Activated naive CD8-positive, alpha-beta T cell treated with anti-CD3 and anti-CD28 coated beads, Interleukin-2, amount 10 ng/mL, durations not matched to agents 7 days and 5 days (primary cell): ENCODE data around the gene PHC1. TPM values are rescaled to one million over a fixed set of nuclear protein-coding genes. Genes with fewer than 3 reads are reported as not detected.

Experiments used
- ATAC-seq: fragments of 150-1000 bp; cut with Tn5 transposase; one replicate; pipeline ENCODE4 v1.10.0; 2021; ENCODE audit warnings: low read depth, moderate library complexity
- POLR2A ChIA-PET: fragments of 350-600 bp; sonication (Branson Sonifier 250); formaldehyde crosslinking; loops from one replicate; lab custom pipeline; 2021; ENCODE audit warnings: antibody characterized with exemption; lab: Charles Lee
- DNase-seq: peaks from one replicate; pipeline ENCODE4 v3.0.0; 2021
- H3K27ac Mint-ChIP-seq: one replicate; pipeline ENCODE4 v1.8.0; 2022; ENCODE audit warnings: mild to moderate bottlenecking, mixed read lengths
- H3K27me3 Mint-ChIP-seq: one replicate; pipeline ENCODE4 v1.8.0; 2022; ENCODE audit warnings: mild to moderate bottlenecking, moderate library complexity, mixed read lengths
- H3K36me3 Mint-ChIP-seq: one replicate; pipeline ENCODE4 v1.8.0; 2021; ENCODE audit warnings: mild to moderate bottlenecking, mixed read lengths
- H3K4me1 Mint-ChIP-seq: one replicate; pipeline ENCODE4 v1.8.0; 2021; ENCODE audit warnings: mixed read lengths
- H3K4me3 Mint-ChIP-seq: one replicate; pipeline ENCODE4 v1.8.0; 2022; ENCODE audit warnings: mild to moderate bottlenecking, moderate library complexity, mixed read lengths
- H3K9me3 Mint-ChIP-seq: one replicate; pipeline ENCODE4 v1.8.0; 2021; ENCODE audit warnings: mixed read lengths
- total RNA-seq, 2 experiments: library from RNA; stranded (reverse); gene quantifications; one replicate each; pipeline ENCODE4 v1.2.3, GENCODE V29; 2021

The PHC1 gene
- total RNA-seq, 2 experiments from 2014 or later = 20.6 to 23.9 TPM

GRCh38 chr12:8968761-8969160 is 54.5 kb downstream of the PHC1 start:
- Mint-ChIP-seq H3K9me3 (peaks cover 11% of the 10 kb centered on the region), H3K4me1 (no peaks in the 10 kb centered on the region), H3K4me3 (no peak overlapping the region), H3K27me3 (no peaks in the 10 kb centered on the region), H3K27ac (no peak overlapping the region), H3K36me3 (peaks cover 20% of the 10 kb centered on the region)
- POLR2A ChIA-PET = no interaction called here
- ATAC-seq = no peak
- no peak for DNase-seq

GRCh38 chr12:8969861-8970411 is 55.6 kb downstream of the PHC1 start:
- Mint-ChIP-seq H3K4me3 (no peak overlapping the region), H3K9me3 (peaks cover 10% of the 10 kb centered on the region), H3K4me1 (no peaks in the 10 kb centered on the region), H3K27ac (no peak overlapping the region), H3K36me3 (peaks cover 15% of the 10 kb centered on the region), H3K27me3 (no peaks in the 10 kb centered on the region)
- POLR2A ChIA-PET = no interaction called here
- no peak for ATAC-seq
- DNase-seq = no peak

GRCh38 chr12:8970432-8970831 is 56.1 kb downstream of the PHC1 start:
- DNase-seq (no peak), ATAC-seq (no peak)
- Mint-ChIP-seq H3K27ac (no peak overlapping the region), H3K36me3 (peaks cover 15% of the 10 kb centered on the region), H3K27me3 (no peaks in the 10 kb centered on the region), H3K9me3 (peaks cover 10% of the 10 kb centered on the region), H3K4me3 (no peak overlapping the region), H3K4me1 (no peaks in the 10 kb centered on the region)
- POLR2A ChIA-PET = no interaction called here

- Mint-ChIP-seq H3K4me3 (no peak overlapping the region), H3K9me3 (peaks cover 14% of the 10 kb centered on the region), H3K27ac (no peak overlapping the region), H3K27me3 (no peaks in the 10 kb centered on the region), H3K4me1 (no peaks in the 10 kb centered on the region), H3K36me3 (peaks cover 17% of the 10 kb centered on the region)
- ATAC-seq (no peak), DNase-seq (no peak)
- POLR2A ChIA-PET = no interaction called here
Observed at GRCh38 chr12:8980137-8980536, 65.8 kb downstream of the PHC1 start.

- Mint-ChIP-seq H3K9me3 (peaks cover 6% of the 10 kb centered on the region), H3K27me3 (no peaks in the 10 kb centered on the region), H3K4me3 (no peak overlapping the region), H3K27ac (no peak overlapping the region), H3K36me3 (peaks cover 6% of the 10 kb centered on the region), H3K4me1 (peaks cover 23% of the 10 kb centered on the region)
- ATAC-seq (no peak), DNase-seq (no peak)
- POLR2A ChIA-PET = no interaction called here
Observed at GRCh38 chr12:8985213-8985754, 71.0 kb downstream of the PHC1 start.

GRCh38 chr12:8987163-8987562 is 72.9 kb downstream of the PHC1 start:
- ATAC-seq = no peak
- H3K9me3 Mint-ChIP-seq = peaks cover 3% of the 10 kb centered on the region
- H3K27me3 Mint-ChIP-seq = no peaks in the 10 kb centered on the region

GRCh38 chr12:8987685-8988084 is 73.4 kb downstream of the PHC1 start:
- Mint-ChIP-seq H3K9me3 (peaks cover 3% of the 10 kb centered on the region), H3K4me3 (peak overlapping the region; percentile 60), H3K27ac (peak overlapping the region; percentile 7), H3K4me1 (peaks cover 30% of the 10 kb centered on the region), H3K36me3 (peaks cover 1% of the 10 kb centered on the region), H3K27me3 (no peaks in the 10 kb centered on the region)
- no peak for DNase-seq
- POLR2A ChIA-PET = no interaction called here
- no peak for ATAC-seq

More at GRCh38 chr12:8987163-8987562, 72.9 kb downstream of the PHC1 start:
- no peak for DNase-seq
- H3K4me3 Mint-ChIP-seq = no peak overlapping the region
- POLR2A ChIA-PET = no interaction called here
- peaks cover 1% of the 10 kb centered on the region for H3K36me3 Mint-ChIP-seq
- H3K4me1 Mint-ChIP-seq = peaks cover 28% of the 10 kb centered on the region
- H3K27ac Mint-ChIP-seq = no peak overlapping the region

- ATAC-seq = no peak
- H3K9me3 Mint-ChIP-seq = peaks cover 3% of the 10 kb centered on the region
- H3K36me3 Mint-ChIP-seq = peaks cover 1% of the 10 kb centered on the region
- peak within 1 kb of the TSS; percentile 46 for H3K27ac Mint-ChIP-seq
- H3K4me3 Mint-ChIP-seq = peak within 1 kb of the TSS; percentile 20
- peaks cover 31% of the 10 kb centered on the region for H3K4me1 Mint-ChIP-seq
- no peaks in the 10 kb centered on the region for H3K27me3 Mint-ChIP-seq
- DNase-seq = no peak
- POLR2A ChIA-PET = no interaction called here
Observed at GRCh38 chr12:8989413-8989812, 75.1 kb downstream of the PHC1 start, which contains the start of gene KLRG1. TSS of gene KLRG1 (plus strand) at chr12:8989546. CDS start at chr12:8989636, 90 bp downstream.

Other genes with a start within 250 kb of the PHC1 start
- gene RIMKLB, start 216.5 kb upstream of the PHC1 start, total RNA-seq = 10 to 100 TPM; 15.5 to 17.9 TPM
- gene A2ML1, start 91.9 kb upstream of the PHC1 start, total RNA-seq = not detected
- 100 to 1,000 TPM; 183 to 192 TPM for gene M6PR, start 35.1 kb downstream of the PHC1 start, total RNA-seq
- 10 to 100 TPM; 14.4 to 16.1 TPM for gene KLRG1, start 75.0 kb downstream of the PHC1 start, total RNA-seq
- gene A2M, start 201.4 kb downstream of the PHC1 start, total RNA-seq = 1 to 10 TPM; 2.7 to 3.4 TPM